Mammary epithelial cell (primary cell): ENCODE results near the gene LHX4.

Experiments used
- CTCF ChIP-seq, 2 donors: IDR thresholded peaks in 1 of 2; conservative IDR thresholded peaks in 1 of 2; 2 replicates each; pipeline ENCODE4 v1.5.1; 2011 to 2012; ENCODE audit warnings: inconsistent platforms in 2 of 2, low read length in 2 of 2, mild to moderate bottlenecking in 2 of 2, control low read depth in 1 of 2, low read depth in 1 of 2; ENCODE audit not compliant: insufficient read depth in 1 of 2; ENCODE audit errors: extremely low read depth in 1 of 2
- EZH2 ChIP-seq: IDR thresholded peaks from 2 replicates; pipeline ENCODE4 v1.6.1; 2012; ENCODE audit warnings: low read length, inconsistent platforms, borderline replicate concordance

- TF ChIP-seq CTCF (conservative IDR thresholded peaks at IDR 0.05 in 1 of 2, IDR thresholded peaks at IDR 0.05 in 1 of 2; ENCODE audit: extremely low read depth in 1 of 2, insufficient read depth in 1 of 2, low read depth in 1 of 2, low read length in 2 of 2): no peak
- TF ChIP-seq EZH2: no peak
Measured at GRCh38 chr1:180217006-180217405, 13.1 kb upstream of the LHX4 start.
